OCI-LY1 (cell line): Measurements from ENCODE around the gene GRID2.

Experiments used
- H2AFZ ChIP-seq: fragments of 200-600 bp; sonication (generic), shearing (Covaris generic); 2 replicates; pipeline ENCODE4 v1.6.0; 2014; ENCODE audit warnings: antibody characterized with exemption, mild to moderate bottlenecking, low read length
- H3F3A ChIP-seq: fragments of 200-600 bp; sonication (generic), shearing (Covaris generic); 2 replicates; pipeline ENCODE4 v1.6.0; 2014; ENCODE audit warnings: mild to moderate bottlenecking, antibody characterized with exemption, low read length, moderate library complexity; ENCODE audit not compliant: insufficient read depth
- H3K27ac ChIP-seq: fragments of 200-600 bp; sonication (generic); 2 replicates; pipeline ENCODE4 v1.5.1; 2014; ENCODE audit warnings: low read length, mixed run types, mild to moderate bottlenecking, low read depth; ENCODE audit not compliant: poor library complexity, severe bottlenecking
- H3K27me3 ChIP-seq: fragments of 200-600 bp; sonication (generic); 2 replicates; pipeline ENCODE4 v1.6.0; 2014; ENCODE audit warnings: antibody characterized with exemption, mild to moderate bottlenecking, low read length, moderate library complexity; ENCODE audit not compliant: insufficient read depth
- H3K36me3 ChIP-seq: fragments of 200-600 bp; sonication (generic); 2 replicates; pipeline ENCODE4 v1.6.1; 2014; ENCODE audit warnings: mild to moderate bottlenecking, antibody characterized with exemption, low read length, moderate library complexity, mixed read lengths; ENCODE audit not compliant: insufficient read depth
- H3K4me1 ChIP-seq: fragments of 200-600 bp; sonication (generic); 2 replicates; pipeline ENCODE4 v1.5.1; 2014; ENCODE audit warnings: mild to moderate bottlenecking, low read length, moderate library complexity; ENCODE audit not compliant: insufficient read depth, severe bottlenecking
- H3K4me2 ChIP-seq: fragments of 200-600 bp; sonication (generic), shearing (Covaris generic); 2 replicates; pipeline ENCODE4 v1.6.1; 2014; ENCODE audit warnings: low read length
- H3K4me3 ChIP-seq: fragments of 200-600 bp; sonication (generic); 2 replicates; pipeline ENCODE4 v1.5.1; 2014; ENCODE audit warnings: low read length, low read depth, mild to moderate bottlenecking, mixed read lengths; ENCODE audit not compliant: poor library complexity, severe bottlenecking
- H3K79me2 ChIP-seq: fragments of 200-600 bp; shearing (Covaris generic); 2 replicates; pipeline ENCODE4 v1.6.1; 2016; ENCODE audit warnings: mixed run types, low read length, mixed read lengths; ENCODE audit not compliant: insufficient read depth
- H3K9ac ChIP-seq: fragments of 200-600 bp; sonication (generic), shearing (Covaris generic); 2 replicates; pipeline ENCODE4 v1.6.1; 2014; ENCODE audit warnings: mild to moderate bottlenecking, low read length, mixed read lengths
- H3K9me2 ChIP-seq: fragments of 200-600 bp; sonication (generic), shearing (Covaris generic); 2 replicates; pipeline ENCODE4 v1.6.1; 2014; ENCODE audit warnings: low read depth, mild to moderate bottlenecking, low read length, mixed read lengths
- H3K9me3 ChIP-seq: fragments of 200-600 bp; shearing (Covaris generic); 2 replicates; pipeline ENCODE4 v1.6.1; 2014; ENCODE audit warnings: low read length, mixed read lengths
- H4K20me1 ChIP-seq: fragments of 200-600 bp; sonication (generic), shearing (Covaris generic); 2 replicates; pipeline ENCODE4 v1.6.0; 2016; ENCODE audit warnings: mild to moderate bottlenecking, low read length; ENCODE audit not compliant: insufficient read depth
- CTCF ChIP-seq: fragments of 200-600 bp; sonication (generic), shearing (Covaris generic); IDR thresholded peaks from 2 replicates; pipeline ENCODE4 v1.5.1; 2017; ENCODE audit warnings: mild to moderate bottlenecking, antibody characterized with exemption, low read length, moderate library complexity, mixed read lengths
- EZH2 ChIP-seq: fragments of 200-600 bp; sonication (generic), shearing (Covaris generic); IDR thresholded peaks from 2 replicates; pipeline ENCODE4 v1.8.0; 2017; ENCODE audit warnings: borderline replicate concordance, mixed run types, mild to moderate bottlenecking, antibody characterized with exemption, low read length, moderate library complexity, mixed read lengths

GRID2 gene

GRCh38 chr4:93617606-93618005, 1313.8 kb downstream of the GRID2 start:
- Histone ChIP-seq H3K4me3 (no peak overlapping the region), H3F3A (no peaks in the 10 kb centered on the region), H2AFZ (no peak overlapping the region), H3K36me3 (no peaks in the 10 kb centered on the region), H3K9me3 (no peaks in the 10 kb centered on the region), H3K27ac (no peak overlapping the region), H3K9ac (no peak overlapping the region), H3K4me1 (no peaks in the 10 kb centered on the region), H3K9me2 (no peaks in the 10 kb centered on the region), H3K27me3 (no peaks in the 10 kb centered on the region), H3K4me2 (no peak overlapping the region), H3K79me2 (no peaks in the 10 kb centered on the region), H4K20me1 (no peaks in the 10 kb centered on the region)
- TF ChIP-seq EZH2 (no peak), CTCF (no peak)

- Histone ChIP-seq H2AFZ (no peak overlapping the region), H3K9me3 (no peaks in the 10 kb centered on the region), H4K20me1 (no peaks in the 10 kb centered on the region), H3F3A (no peaks in the 10 kb centered on the region), H3K27me3 (no peaks in the 10 kb centered on the region), H3K4me2 (no peak overlapping the region), H3K36me3 (no peaks in the 10 kb centered on the region), H3K9ac (no peak overlapping the region), H3K79me2 (no peaks in the 10 kb centered on the region), H3K9me2 (no peaks in the 10 kb centered on the region), H3K4me3 (no peak overlapping the region), H3K27ac (no peak overlapping the region), H3K4me1 (no peaks in the 10 kb centered on the region)
- TF ChIP-seq EZH2 (no peak), CTCF (no peak)
Measured at GRCh38 chr4:93633721-93634120, 1330.0 kb downstream of the GRID2 start.

- Histone ChIP-seq H3K9ac (no peak overlapping the region), H3K4me1 (no peaks in the 10 kb centered on the region), H3K9me3 (no peaks in the 10 kb centered on the region), H4K20me1 (no peaks in the 10 kb centered on the region), H3K79me2 (no peaks in the 10 kb centered on the region), H3K27ac (no peak overlapping the region), H3K27me3 (no peaks in the 10 kb centered on the region), H3K4me3 (no peak overlapping the region), H2AFZ (no peak overlapping the region), H3F3A (no peaks in the 10 kb centered on the region), H3K9me2 (no peaks in the 10 kb centered on the region), H3K4me2 (no peak overlapping the region), H3K36me3 (no peaks in the 10 kb centered on the region)
- no peak for TF ChIP-seq CTCF
- no peak for TF ChIP-seq EZH2
Measured at GRCh38 chr4:93635943-93636342, 1332.2 kb downstream of the GRID2 start.
